Measurements from ENCODE around the gene LPIN3. TPM values are rescaled to one million over a fixed set of nuclear protein-coding genes. Genes with fewer than 3 reads are reported as not detected.

LPIN3 gene
- total RNA-seq, 2 donors from 2014 or later, result 46.2 to 65.3 TPM

DNA sequence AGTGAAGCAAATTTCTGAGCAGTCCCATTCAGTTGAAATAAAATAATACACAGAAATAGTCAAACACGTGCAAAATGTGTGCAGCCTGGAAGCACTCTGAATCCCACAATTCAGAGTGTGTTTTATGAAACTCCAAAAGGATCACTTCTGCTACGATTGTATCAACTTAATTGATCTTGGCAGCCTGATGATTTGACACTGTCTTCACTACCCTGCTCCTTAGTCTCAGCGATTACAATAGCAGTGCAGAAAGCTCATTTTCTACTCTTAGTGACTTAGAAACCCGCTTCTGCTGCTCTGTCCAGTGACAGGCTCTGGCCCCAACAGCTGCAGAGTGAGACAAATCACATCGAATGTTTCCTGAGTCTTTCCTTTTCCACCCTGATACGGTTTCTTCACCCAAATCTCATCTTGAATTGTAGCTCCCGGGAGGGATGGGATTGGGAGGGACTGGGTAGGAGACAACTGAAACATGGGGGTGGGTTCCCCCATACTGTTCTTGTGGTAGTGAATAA is 42.2 kb downstream of the LPIN3 start:
- Histone ChIP-seq H3K27ac (no peak overlapping the region), H3K4me3 (no peak overlapping the region), H3K9ac (ENCODE audit: low read depth in 2 of 2, low read length in 2 of 2) (no peak overlapping the region), H3K4me1 (no peaks in the 10 kb centered on the region), H3K36me3 (no peaks in the 10 kb centered on the region), H3K9me3 (no peaks in the 10 kb centered on the region), H3K27me3 (no peaks in the 10 kb centered on the region)
- DNase-seq, result no peak
- TF ChIP-seq, protein P1, sequence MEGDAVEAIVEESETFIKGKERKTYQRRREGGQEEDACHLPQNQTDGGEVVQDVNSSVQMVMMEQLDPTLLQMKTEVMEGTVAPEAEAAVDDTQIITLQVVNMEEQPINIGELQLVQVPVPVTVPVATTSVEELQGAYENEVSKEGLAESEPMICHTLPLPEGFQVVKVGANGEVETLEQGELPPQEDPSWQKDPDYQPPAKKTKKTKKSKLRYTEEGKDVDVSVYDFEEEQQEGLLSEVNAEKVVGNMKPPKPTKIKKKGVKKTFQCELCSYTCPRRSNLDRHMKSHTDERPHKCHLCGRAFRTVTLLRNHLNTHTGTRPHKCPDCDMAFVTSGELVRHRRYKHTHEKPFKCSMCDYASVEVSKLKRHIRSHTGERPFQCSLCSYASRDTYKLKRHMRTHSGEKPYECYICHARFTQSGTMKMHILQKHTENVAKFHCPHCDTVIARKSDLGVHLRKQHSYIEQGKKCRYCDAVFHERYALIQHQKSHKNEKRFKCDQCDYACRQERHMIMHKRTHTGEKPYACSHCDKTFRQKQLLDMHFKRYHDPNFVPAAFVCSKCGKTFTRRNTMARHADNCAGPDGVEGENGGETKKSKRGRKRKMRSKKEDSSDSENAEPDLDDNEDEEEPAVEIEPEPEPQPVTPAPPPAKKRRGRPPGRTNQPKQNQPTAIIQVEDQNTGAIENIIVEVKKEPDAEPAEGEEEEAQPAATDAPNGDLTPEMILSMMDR (IDR thresholded peaks at IDR 0.05), result no peak
- intact Hi-C loops (cut with DNase I), result no loop called here

DNA sequence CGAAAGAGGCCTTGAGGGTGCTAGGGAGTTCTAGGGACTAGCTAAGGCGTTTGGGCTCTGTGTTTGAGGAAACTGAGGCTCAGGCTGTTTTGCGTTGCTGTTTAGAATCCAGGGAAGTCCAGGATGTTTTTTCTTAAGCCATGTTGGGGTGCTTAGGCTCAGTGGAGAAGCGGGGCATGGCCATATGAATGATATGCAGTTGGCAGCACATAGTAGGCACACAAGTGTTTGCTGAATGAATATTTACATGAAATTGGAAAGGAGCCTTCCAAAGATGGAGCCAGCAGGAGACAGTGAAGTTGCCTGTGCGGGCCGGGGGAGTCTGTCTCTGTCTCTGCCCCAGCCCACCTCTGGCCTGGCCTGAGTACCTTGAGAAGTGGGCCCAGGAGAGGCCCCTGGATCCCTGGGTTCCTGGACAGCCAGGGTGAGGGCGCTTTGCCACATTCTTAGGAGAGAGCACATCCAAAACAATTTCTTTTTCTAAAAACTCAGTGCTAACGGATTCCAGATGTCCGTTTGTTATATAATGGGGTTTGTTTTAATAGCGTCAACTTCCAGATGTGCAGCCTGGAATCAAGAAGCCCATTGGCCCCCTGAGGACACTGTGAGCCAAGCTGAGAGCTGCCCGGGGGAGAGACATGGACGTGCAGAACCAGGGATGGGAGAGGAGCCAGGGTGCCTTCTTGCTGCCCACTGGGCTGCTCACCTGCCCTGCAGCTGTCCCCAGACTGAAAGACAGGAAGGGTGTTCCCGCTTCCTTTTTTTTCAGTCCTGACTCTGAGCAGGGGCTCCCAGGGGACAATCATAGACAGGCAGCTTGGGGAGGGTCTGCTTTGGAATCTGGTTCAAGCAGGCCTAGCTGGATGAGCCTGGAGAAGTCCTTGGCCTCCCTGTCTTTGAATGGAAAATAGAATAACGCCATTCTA is 46.1 kb downstream of the LPIN3 start:
- TF ChIP-seq, protein P1 (IDR thresholded peaks at IDR 0.05), result no peak
- Histone ChIP-seq H3K27me3 (no peaks in the 10 kb centered on the region), H3K9ac (ENCODE audit: low read depth in 2 of 2, low read length in 2 of 2) (no peak overlapping the region), H3K36me3 (no peaks in the 10 kb centered on the region), H3K4me3 (no peak overlapping the region), H3K27ac (no peak overlapping the region), H3K9me3 (no peaks in the 10 kb centered on the region), H3K4me1 (no peaks in the 10 kb centered on the region)
- DNase-seq, result no peak
- intact Hi-C loops (cut with DNase I), result no loop called here

DNA sequence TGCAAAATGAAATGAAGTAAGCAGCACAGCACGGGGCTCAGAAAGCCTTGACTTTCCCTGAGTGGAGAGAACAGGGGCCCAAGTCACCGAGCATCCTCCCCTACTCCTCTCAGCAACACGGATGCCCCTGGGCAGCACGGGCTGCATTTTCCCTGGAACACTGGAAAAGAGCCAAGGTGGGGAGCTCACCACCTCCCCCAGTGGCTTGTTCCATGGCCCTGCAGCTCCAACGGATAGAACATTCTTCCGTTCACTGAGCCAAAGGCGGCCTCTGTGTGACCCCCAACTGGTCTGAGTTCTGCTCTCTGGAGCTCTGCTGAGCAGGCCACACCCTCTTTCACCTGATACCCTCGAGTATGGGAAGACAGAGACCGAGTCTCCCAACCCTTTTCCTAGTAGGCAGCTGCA is 46.8 kb downstream of the LPIN3 start:
- intact Hi-C loops (cut with DNase I), result no loop called here
- TF ChIP-seq, protein P1 (IDR thresholded peaks at IDR 0.05), result no peak
- no peak overlapping the region for H3K27ac ChIP-seq
- H3K4me1 ChIP-seq, result no peaks in the 10 kb centered on the region
- no peaks in the 10 kb centered on the region for H3K27me3 ChIP-seq
- no peaks in the 10 kb centered on the region for H3K36me3 ChIP-seq
- DNase-seq, result no peak
- H3K9me3 ChIP-seq, result no peaks in the 10 kb centered on the region
- no peak overlapping the region for H3K9ac ChIP-seq (ENCODE audit: low read depth in 2 of 2, low read length in 2 of 2)
- H3K4me3 ChIP-seq, result no peak overlapping the region

DNA sequence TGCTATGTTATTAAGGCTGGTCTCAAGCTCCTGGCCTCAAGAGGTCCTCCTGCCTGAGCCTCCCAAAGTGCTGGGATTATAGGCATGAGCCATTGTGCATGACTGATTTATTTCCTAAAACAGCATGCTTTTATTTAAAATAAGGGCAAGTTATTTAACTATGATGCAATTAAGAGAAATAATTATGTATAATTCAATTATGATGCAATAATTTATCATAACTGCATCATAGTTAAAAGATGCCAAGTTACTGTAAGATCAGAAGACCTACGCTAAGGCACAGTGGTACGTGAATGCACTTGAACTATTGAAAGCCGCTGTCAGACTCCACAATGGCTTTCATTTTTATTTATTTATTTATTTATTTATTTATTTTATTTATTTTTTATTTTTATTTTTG is 50.3 kb downstream of the LPIN3 start:
- H3K9ac ChIP-seq (ENCODE audit: low read depth in 2 of 2, low read length in 2 of 2), result no peak overlapping the region
- no peaks in the 10 kb centered on the region for H3K9me3 ChIP-seq
- TF ChIP-seq, protein P1 (IDR thresholded peaks at IDR 0.05), result no peak
- H3K27me3 ChIP-seq, result no peaks in the 10 kb centered on the region
- no peaks in the 10 kb centered on the region for H3K36me3 ChIP-seq
- no peak overlapping the region for H3K4me3 ChIP-seq
- no peak overlapping the region for H3K27ac ChIP-seq
- DNase-seq, result no peak
- H3K4me1 ChIP-seq, result no peaks in the 10 kb centered on the region
- intact Hi-C loops (cut with DNase I), result no loop called here

DNA sequence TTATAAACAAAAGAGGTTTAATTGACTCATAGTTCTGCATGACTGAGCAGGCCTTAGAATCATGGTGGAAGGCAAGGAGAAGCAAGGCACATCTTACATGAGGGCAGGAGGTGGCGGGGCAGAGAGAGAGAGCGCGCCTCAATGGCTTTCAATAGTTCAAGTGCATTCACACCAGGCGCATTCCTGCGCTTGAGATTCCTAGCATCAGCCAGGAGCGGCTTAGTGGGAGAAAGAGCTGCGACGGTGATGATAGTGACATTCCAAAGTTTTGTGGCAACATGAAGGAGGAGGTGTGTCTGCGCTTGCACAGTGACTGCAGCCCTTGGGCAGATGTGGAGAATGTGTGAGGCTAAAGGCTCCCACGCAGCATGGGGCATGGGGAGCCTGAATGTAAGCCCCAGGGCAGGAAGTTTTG is 51.0 kb downstream of the LPIN3 start:
- intact Hi-C loops (cut with DNase I), result no loop called here
- Histone ChIP-seq H3K9ac (ENCODE audit: low read depth in 2 of 2, low read length in 2 of 2) (no peak overlapping the region), H3K4me1 (no peaks in the 10 kb centered on the region), H3K9me3 (no peaks in the 10 kb centered on the region), H3K36me3 (no peaks in the 10 kb centered on the region), H3K27me3 (no peaks in the 10 kb centered on the region), H3K4me3 (no peak overlapping the region), H3K27ac (no peak overlapping the region)
- DNase-seq, result no peak
- TF ChIP-seq, protein P1 (IDR thresholded peaks at IDR 0.05), result no peak
